ENCODE measurements around the gene COX8A.

Gene COX8A

DNA sequence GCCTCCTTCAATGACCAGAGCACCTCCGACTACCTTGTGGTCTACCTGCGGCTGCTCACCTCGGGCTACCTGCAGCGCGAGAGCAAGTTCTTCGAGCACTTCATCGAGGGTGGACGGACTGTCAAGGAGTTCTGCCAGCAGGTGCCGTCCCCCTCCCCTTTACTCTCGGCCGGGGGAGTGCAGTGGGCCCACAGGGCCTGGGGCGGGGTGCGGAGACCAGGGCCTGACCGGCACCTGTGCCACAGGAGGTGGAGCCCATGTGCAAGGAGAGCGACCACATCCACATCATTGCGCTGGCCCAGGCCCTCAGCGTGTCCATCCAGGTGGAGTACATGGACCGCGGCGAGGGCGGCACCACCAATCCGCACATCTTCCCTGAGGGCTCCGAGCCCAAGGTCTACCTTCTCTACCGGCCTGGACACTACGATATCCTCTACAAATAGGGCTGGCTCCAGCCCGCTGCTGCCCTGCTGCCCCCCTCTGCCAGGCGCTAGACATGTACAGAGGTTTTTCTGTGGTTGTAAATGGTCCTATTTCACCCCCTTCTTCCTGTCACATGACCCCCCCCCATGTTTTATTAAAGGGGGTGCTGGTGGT is 22.8 kb downstream of the COX8A start:
- TF ChIP-seq, protein P1, sequence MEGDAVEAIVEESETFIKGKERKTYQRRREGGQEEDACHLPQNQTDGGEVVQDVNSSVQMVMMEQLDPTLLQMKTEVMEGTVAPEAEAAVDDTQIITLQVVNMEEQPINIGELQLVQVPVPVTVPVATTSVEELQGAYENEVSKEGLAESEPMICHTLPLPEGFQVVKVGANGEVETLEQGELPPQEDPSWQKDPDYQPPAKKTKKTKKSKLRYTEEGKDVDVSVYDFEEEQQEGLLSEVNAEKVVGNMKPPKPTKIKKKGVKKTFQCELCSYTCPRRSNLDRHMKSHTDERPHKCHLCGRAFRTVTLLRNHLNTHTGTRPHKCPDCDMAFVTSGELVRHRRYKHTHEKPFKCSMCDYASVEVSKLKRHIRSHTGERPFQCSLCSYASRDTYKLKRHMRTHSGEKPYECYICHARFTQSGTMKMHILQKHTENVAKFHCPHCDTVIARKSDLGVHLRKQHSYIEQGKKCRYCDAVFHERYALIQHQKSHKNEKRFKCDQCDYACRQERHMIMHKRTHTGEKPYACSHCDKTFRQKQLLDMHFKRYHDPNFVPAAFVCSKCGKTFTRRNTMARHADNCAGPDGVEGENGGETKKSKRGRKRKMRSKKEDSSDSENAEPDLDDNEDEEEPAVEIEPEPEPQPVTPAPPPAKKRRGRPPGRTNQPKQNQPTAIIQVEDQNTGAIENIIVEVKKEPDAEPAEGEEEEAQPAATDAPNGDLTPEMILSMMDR (IDR thresholded peaks at IDR 0.05; ENCODE audit: low read depth, low read length), result no peak
- DNase-seq (ENCODE audit: low read depth, low spot score), result no peak
- in situ Hi-C loops (cut with HindIII; ENCODE audit: low sequenced_read_pairs), result no loop called here

GRCh38 chr11:63997801-63998337 is 23.4 kb downstream of the COX8A start:
- H3K4me3 ChIP-seq (ENCODE audit: low read depth, low read length), result no peak overlapping the region
- in situ Hi-C loops (cut with HindIII; ENCODE audit: low sequenced_read_pairs), result no loop called here
- DNase-seq (ENCODE audit: low read depth, low spot score), result no peak
- TF ChIP-seq, protein P1 (IDR thresholded peaks at IDR 0.05; ENCODE audit: low read depth, low read length), result no peak

More for the DNA sequence above, 22.8 kb downstream of the COX8A start:
- H3K4me3 ChIP-seq (ENCODE audit: low read depth, low read length), result no peak overlapping the region

GRCh38 chr11:63998558-63999348 is 24.3 kb downstream of the COX8A start:
- TF ChIP-seq, protein P1 (IDR thresholded peaks at IDR 0.05; ENCODE audit: low read depth, low read length), result no peak
- no peak overlapping the region for H3K4me3 ChIP-seq (ENCODE audit: low read depth, low read length)
- DNase-seq (ENCODE audit: low read depth, low spot score), result no peak
- in situ Hi-C loops (cut with HindIII; ENCODE audit: low sequenced_read_pairs), result no loop called here

GRCh38 chr11:63999349-64000025 is 25.1 kb downstream of the COX8A start:
- in situ Hi-C loops (cut with HindIII; ENCODE audit: low sequenced_read_pairs), result loop anchor here (10.0 kb wide), 2 partner anchors 115 to 165 kb away; partner anchors contain the start of gene MACROD1
- TF ChIP-seq, protein P1 (IDR thresholded peaks at IDR 0.05; ENCODE audit: low read depth, low read length), result no peak
- peak; percentile 46 for DNase-seq (ENCODE audit: low read depth, low spot score)
- H3K4me3 ChIP-seq (ENCODE audit: low read depth, low read length), result peak overlapping the region; percentile 10

DNA sequence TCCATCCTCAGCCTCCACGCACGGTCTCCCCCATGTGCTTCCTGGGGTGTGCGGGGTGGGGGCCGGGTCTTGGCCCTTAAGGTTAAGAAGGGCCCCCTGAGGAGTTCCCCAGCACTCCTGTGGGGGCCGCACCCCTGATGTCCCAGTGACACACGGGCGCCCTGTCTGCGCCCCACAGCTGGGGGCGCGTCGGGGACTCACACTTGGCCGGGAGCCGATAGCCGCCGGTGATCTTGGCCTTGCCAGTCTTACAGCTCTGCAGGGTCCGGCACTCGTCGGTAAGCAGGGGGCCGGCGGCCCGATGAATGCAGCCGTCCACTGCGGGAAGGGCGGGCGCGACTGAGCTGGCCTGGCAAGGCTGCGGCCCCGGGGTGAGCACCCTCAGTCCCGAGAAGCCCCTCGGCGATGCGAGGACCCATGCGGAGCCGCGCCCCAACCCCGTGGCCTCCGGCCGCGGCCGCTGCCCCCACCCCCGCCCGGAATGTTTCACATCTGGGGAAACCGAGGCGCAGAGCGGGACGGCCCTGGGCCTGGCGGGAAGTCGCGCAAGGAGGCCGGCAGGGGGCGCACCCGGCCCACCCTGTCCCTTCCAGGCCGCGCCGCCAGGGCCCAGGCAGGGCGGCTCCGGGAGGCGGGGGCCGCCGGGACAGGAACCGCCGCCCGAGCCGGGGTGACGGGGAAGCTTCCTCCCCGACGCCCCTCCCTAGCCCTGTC is 25.8 kb downstream of the COX8A start:
- in situ Hi-C loops (cut with HindIII; ENCODE audit: low sequenced_read_pairs), result loop anchor here (10.0 kb wide), 2 partner anchors 115 to 165 kb away; partner anchors contain the start of gene MACROD1
- TF ChIP-seq, protein P1 (IDR thresholded peaks at IDR 0.05; ENCODE audit: low read depth, low read length), result peak; percentile 66
- DNase-seq (ENCODE audit: low read depth, low spot score), result peak; percentile 65
- no peak overlapping the region for H3K4me3 ChIP-seq (ENCODE audit: low read depth, low read length)

All from astrocyte of the spinal cord (primary cell).